Measurements from ENCODE around the gene UBE3D. TPM values are rescaled to one million over a fixed set of nuclear protein-coding genes. Genes with fewer than 3 reads are reported as not detected.
"Not testable (repeated sequence)": the region's sequence is repeated elsewhere in the genome, so short reads cannot be mapped to it uniquely, and the experiment has no call there.

Gene UBE3D
- total RNA-seq, 2 donors from 2014 or later, result 6.0 to 11.9 TPM

- H3K27ac Mint-ChIP-seq, result no peak overlapping the region
- H3K27me3 Mint-ChIP-seq, result no peaks in the 10 kb centered on the region
- no peak overlapping the region for H3K4me3 Mint-ChIP-seq
- no peaks in the 10 kb centered on the region for H3K9me3 Mint-ChIP-seq
- no peak for ATAC-seq
- no peak for DNase-seq (ENCODE audit: low spot score)
- no peaks in the 10 kb centered on the region for H3K4me1 Mint-ChIP-seq (ENCODE audit: low read depth in 2 of 2)
- peaks cover 6% of the 10 kb centered on the region for H3K36me3 Mint-ChIP-seq
Observed at GRCh38 chr6:82954356-82954755, 111.3 kb downstream of the UBE3D start.

DNA sequence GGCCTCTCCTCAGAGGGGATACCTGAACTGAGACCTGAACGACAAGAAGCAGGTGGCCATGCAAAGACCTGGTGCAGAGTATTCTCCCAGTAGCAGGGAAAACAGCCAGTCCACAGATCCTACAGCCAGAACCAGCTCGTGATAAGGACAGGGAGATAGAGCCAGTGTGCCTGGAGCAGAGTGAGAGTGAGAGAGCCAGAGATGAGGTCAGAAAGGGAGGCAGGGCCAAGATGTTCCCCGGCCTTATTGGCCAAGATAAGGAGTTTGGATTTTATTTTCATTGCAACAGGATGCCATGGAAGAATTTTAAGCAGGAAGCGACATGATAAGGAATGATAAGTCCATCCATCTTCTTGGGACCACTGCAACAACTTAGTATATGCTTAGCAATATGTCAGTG, 111.8 kb downstream of the UBE3D start:
- Mint-ChIP-seq H3K4me3 (no peak overlapping the region), H3K27ac (no peak overlapping the region), H3K27me3 (no peaks in the 10 kb centered on the region), H3K9me3 (no peaks in the 10 kb centered on the region), H3K4me1 (ENCODE audit: low read depth in 2 of 2) (no peaks in the 10 kb centered on the region), H3K36me3 (peaks cover 6% of the 10 kb centered on the region)
- ATAC-seq, result no peak
- no peak for DNase-seq (ENCODE audit: low spot score)

GRCh38 chr6:82951935-82952334, 113.7 kb downstream of the UBE3D start:
- ATAC-seq, result no peak

DNA sequence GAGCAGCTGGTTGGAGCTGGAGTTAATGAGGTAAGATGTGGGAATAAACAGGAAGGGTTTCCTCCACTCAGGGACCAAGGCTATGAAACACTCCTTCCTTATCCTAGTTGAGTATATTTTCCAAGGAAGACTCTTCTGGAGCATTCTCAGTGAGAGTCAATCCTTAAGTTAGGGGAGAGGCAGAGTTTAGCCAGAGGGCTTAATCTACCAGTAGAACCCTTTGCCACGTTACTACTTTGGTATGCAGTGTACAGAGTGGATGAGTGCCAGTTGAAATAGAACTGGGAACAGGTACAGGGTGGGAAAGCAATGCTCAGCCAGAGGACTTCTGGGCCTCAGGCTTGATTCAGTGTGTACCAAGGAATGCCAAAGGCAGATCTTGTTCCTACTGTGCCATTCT, 114.3 kb downstream of the UBE3D start:
- DNase-seq (ENCODE audit: low spot score) (no peak), ATAC-seq (no peak)
- Mint-ChIP-seq H3K9me3 (peaks cover 8% of the 10 kb centered on the region), H3K4me3 (no peak overlapping the region), H3K27ac (no peak overlapping the region), H3K4me1 (ENCODE audit: low read depth in 2 of 2) (peaks cover 0 to 3% of the 10 kb centered on the region in 2 donors), H3K36me3 (peaks cover 6% of the 10 kb centered on the region), H3K27me3 (no peaks in the 10 kb centered on the region)

More at GRCh38 chr6:82951935-82952334, 113.7 kb downstream of the UBE3D start:
- Mint-ChIP-seq H3K4me3 (no peak overlapping the region), H3K4me1 (ENCODE audit: low read depth in 2 of 2) (no peaks in the 10 kb centered on the region), H3K27ac (no peak overlapping the region), H3K36me3 (peaks cover 6% of the 10 kb centered on the region), H3K9me3 (peaks cover 5% of the 10 kb centered on the region), H3K27me3 (no peaks in the 10 kb centered on the region)
- no peak for DNase-seq (ENCODE audit: low spot score)

DNA sequence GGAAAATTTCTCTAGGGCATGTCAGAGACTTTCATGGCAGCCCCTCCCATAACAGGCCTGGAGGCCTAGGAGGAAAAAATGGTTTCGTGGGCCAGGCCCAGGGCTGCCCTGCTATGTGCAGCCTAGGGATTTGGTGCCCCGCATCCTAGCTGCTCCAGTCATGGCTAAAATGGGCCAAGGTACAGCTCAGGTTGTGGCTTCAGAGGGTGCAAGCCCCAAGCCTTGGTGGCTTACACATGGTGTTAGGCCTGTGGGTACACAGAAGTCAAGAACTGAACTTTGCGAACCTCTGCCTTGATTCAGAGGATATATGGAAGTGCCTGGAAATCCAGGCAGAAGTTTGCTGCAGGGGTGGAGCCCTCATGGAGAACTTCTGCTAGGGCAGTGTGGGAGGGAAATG, 134.7 kb downstream of the UBE3D start:
- not testable (repeated sequence) for DNase-seq (ENCODE audit: low spot score); H3K27ac Mint-ChIP-seq; H3K4me1 Mint-ChIP-seq (ENCODE audit: low read depth in 2 of 2); ATAC-seq; H3K27me3 Mint-ChIP-seq; H3K4me3 Mint-ChIP-seq
- Mint-ChIP-seq H3K9me3 (peaks cover 17% of the 10 kb centered on the region), H3K36me3 (peaks cover 37% of the 10 kb centered on the region)

DNA sequence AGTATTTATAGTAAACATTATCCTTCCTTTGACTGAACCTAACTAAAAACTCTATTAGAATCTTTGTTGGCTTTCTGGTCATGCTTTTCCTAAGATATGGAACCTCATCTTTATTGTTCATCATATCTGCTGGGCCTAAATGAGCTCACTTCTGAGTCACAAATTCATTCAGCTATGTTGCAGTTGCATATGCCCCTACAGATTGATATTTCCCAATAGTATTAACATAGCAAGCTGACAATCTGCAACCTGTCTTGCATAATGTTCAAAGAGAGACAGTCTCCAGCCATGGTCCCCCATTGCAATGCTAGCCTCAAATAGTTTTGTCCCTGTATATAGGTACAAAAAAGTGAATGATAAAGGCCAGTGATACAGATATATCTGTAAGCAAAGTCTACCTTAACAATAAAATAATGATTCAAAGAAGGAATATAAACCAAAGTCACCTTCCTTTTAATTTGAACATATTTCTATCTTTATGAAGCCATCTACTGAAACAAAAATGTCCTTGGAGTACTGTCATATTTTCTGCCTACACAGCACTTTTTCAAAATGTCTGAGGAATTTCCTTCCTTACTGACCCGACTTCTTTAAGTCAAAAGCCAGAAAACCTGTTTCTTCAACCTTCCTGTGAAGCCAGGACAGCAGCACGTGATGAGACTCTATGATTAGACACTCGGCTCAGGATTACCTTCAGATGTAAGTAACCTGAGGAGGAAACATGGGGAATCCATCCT, 140.7 kb downstream of the UBE3D start:
- H3K4me1 Mint-ChIP-seq (ENCODE audit: low read depth in 2 of 2), result no peaks in the 10 kb centered on the region
- H3K27ac Mint-ChIP-seq, result no peak overlapping the region
- H3K4me3 Mint-ChIP-seq, result no peak overlapping the region
- peaks cover 8% of the 10 kb centered on the region for H3K9me3 Mint-ChIP-seq
- DNase-seq (ENCODE audit: low spot score), result no peak
- no peak for ATAC-seq
- H3K27me3 Mint-ChIP-seq, result no peaks in the 10 kb centered on the region
- H3K36me3 Mint-ChIP-seq, result peaks cover 3% of the 10 kb centered on the region

GRCh38 chr6:82921258-82921657, 144.4 kb downstream of the UBE3D start:
- ATAC-seq, result no peak

GRCh38 chr6:82917346-82918064, 148.1 kb downstream of the UBE3D start:
- DNase-seq (ENCODE audit: low spot score) (no peak), ATAC-seq (no peak)
- H3K9me3 Mint-ChIP-seq, result peaks cover 6% of the 10 kb centered on the region
- H3K4me1 Mint-ChIP-seq (ENCODE audit: low read depth in 2 of 2), result no peaks in the 10 kb centered on the region
- H3K27me3 Mint-ChIP-seq, result no peaks in the 10 kb centered on the region
- H3K36me3 Mint-ChIP-seq, result peaks cover 7% of the 10 kb centered on the region
- H3K27ac Mint-ChIP-seq, result no peak overlapping the region
- no peak overlapping the region for H3K4me3 Mint-ChIP-seq

More at GRCh38 chr6:82921258-82921657, 144.4 kb downstream of the UBE3D start:
- H3K27ac Mint-ChIP-seq, result no peak overlapping the region
- peaks cover 7% of the 10 kb centered on the region for H3K36me3 Mint-ChIP-seq
- H3K4me3 Mint-ChIP-seq, result no peak overlapping the region
- H3K4me1 Mint-ChIP-seq (ENCODE audit: low read depth in 2 of 2), result no peaks in the 10 kb centered on the region
- H3K27me3 Mint-ChIP-seq, result no peaks in the 10 kb centered on the region
- DNase-seq (ENCODE audit: low spot score), result no peak
- H3K9me3 Mint-ChIP-seq, result peaks cover 7% of the 10 kb centered on the region

DNA sequence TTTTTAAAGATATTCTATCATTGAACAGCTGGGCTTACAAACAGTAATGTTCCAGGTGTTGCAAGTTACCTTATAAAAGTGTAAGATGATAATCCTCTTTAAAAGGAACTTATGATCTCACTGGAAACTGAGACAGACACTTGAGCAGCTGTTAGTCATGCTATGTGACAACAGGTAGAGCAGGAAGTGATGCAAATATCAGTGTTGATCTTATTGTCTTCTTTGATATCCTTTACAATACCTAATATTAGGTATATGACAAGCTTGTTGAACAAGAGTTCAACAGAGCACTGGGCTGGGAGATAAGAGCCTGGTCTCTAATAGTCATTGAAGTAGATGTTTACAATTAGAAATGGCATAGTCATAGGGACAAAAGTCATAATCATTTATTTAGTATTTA, 150.0 kb downstream of the UBE3D start:
- Mint-ChIP-seq H3K27me3 (no peaks in the 10 kb centered on the region), H3K4me1 (ENCODE audit: low read depth in 2 of 2) (no peaks in the 10 kb centered on the region), H3K9me3 (peaks cover 5% of the 10 kb centered on the region), H3K4me3 (no peak overlapping the region), H3K36me3 (peaks cover 7% of the 10 kb centered on the region), H3K27ac (no peak overlapping the region)
- ATAC-seq (no peak), DNase-seq (ENCODE audit: low spot score) (no peak)

- Mint-ChIP-seq H3K27me3 (no peaks in the 10 kb centered on the region), H3K9me3 (peaks cover 5% of the 10 kb centered on the region), H3K4me1 (ENCODE audit: low read depth in 2 of 2) (no peaks in the 10 kb centered on the region), H3K36me3 (peaks cover 7% of the 10 kb centered on the region), H3K4me3 (no peak overlapping the region), H3K27ac (no peak overlapping the region)
- ATAC-seq (no peak), DNase-seq (ENCODE audit: low spot score) (no peak)
Observed at GRCh38 chr6:82914511-82914910, 151.1 kb downstream of the UBE3D start.

DNA sequence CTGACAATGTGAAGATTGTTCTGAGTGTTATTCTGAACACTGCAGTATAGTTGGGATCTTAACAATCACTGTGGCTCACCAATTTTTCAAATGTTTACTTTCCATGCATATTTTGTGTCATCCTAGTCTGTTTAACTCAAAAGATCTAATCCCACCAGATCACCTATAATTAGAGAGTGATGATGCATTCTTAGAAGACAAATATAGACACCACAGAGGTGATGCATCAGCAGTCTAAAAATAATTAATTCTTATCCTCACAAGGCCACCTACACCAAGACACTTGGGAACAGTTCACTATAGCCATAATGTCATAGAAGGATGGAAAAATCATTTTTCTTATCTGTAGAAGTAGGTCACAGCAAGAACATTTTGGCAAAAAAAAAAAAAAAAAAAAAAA, 154.8 kb downstream of the UBE3D start:
- no peaks in the 10 kb centered on the region for H3K27me3 Mint-ChIP-seq
- H3K4me3 Mint-ChIP-seq, result no peak overlapping the region
- no peak for DNase-seq (ENCODE audit: low spot score)
- ATAC-seq, result no peak
- H3K4me1 Mint-ChIP-seq (ENCODE audit: low read depth in 2 of 2), result no peaks in the 10 kb centered on the region
- no peak overlapping the region for H3K27ac Mint-ChIP-seq
- H3K36me3 Mint-ChIP-seq, result no peaks in the 10 kb centered on the region
- no peaks in the 10 kb centered on the region for H3K9me3 Mint-ChIP-seq

DNA sequence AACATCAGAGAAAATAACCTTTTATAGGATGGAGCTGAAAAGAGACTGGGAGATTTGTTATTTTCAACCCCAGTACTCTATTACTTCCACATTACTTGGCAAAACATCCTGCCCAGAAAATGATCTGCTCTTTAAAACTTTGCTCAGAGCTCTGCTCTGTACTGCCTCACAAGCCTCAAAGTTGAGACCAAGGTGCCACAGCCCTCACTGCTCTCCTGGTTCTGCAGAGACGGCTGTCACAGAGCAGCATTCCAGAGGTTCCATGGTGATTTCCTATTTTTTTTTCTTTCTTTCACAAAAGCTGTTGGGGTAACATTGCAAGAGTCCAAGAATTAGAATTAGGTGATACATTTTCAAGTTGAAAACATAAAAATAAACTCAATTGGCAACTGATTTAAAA, 155.2 kb downstream of the UBE3D start:
- ATAC-seq (no peak), DNase-seq (ENCODE audit: low spot score) (no peak)
- no peak overlapping the region for H3K27ac Mint-ChIP-seq
- no peaks in the 10 kb centered on the region for H3K36me3 Mint-ChIP-seq
- no peaks in the 10 kb centered on the region for H3K4me1 Mint-ChIP-seq (ENCODE audit: low read depth in 2 of 2)
- H3K27me3 Mint-ChIP-seq, result no peaks in the 10 kb centered on the region
- no peak overlapping the region for H3K4me3 Mint-ChIP-seq
- H3K9me3 Mint-ChIP-seq, result no peaks in the 10 kb centered on the region

DNA sequence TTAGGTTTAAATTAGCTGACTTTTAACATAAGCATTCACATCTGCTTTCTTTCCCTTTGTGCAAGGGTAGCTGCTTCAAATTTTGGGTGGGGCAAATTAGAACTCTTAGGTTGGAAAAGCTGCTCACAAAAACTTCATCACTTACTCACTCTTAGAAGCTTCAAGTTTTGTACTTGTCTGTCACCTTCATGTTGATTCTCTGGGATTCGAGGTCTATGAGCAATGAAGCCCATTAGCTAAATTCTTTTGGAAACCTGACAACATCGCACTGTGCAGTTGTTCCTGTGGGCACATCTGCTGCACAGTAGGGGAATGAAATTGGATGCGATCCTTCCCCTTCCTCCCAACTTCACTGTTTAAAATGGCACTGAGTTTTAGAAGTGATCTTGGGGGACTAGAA, 156.1 kb downstream of the UBE3D start:
- H3K4me3 Mint-ChIP-seq, result no peak overlapping the region
- H3K27ac Mint-ChIP-seq, result no peak overlapping the region
- H3K4me1 Mint-ChIP-seq (ENCODE audit: low read depth in 2 of 2), result no peaks in the 10 kb centered on the region
- DNase-seq (ENCODE audit: low spot score), result no peak
- no peaks in the 10 kb centered on the region for H3K9me3 Mint-ChIP-seq
- ATAC-seq, result no peak
- H3K27me3 Mint-ChIP-seq, result no peaks in the 10 kb centered on the region
- H3K36me3 Mint-ChIP-seq, result no peaks in the 10 kb centered on the region

DNA sequence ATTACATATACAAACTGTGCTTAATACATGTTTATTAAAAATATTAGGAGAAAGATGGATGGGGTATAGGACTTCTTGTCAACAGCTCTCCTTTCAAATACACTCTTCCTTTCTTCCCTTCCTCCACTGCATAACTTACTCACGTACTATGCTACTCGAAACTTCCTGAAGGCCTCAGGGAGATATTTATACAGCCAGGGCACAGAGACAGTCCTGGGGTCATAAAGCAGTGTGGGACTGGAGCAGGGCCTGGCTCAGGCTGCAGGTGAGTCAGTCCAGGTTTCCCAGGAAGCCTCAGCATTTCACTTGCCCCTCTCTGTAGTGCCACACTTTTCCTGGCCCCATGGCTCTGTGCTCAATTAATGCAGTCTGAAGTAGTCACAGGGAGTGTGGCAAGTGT, 157.0 kb downstream of the UBE3D start:
- Mint-ChIP-seq H3K4me1 (ENCODE audit: low read depth in 2 of 2) (no peaks in the 10 kb centered on the region), H3K27me3 (no peaks in the 10 kb centered on the region), H3K4me3 (no peak overlapping the region), H3K27ac (no peak overlapping the region), H3K36me3 (no peaks in the 10 kb centered on the region), H3K9me3 (no peaks in the 10 kb centered on the region)
- DNase-seq (ENCODE audit: low spot score) (no peak), ATAC-seq (no peak)

All from natural killer cell treated with Interleukin-12 subunit alpha and Interleukin-12 subunit beta and Interleukin-15 and Interleukin-18, amount 100 ng/mL, for 72 hours (primary cell).